ENCODE data around the gene ILK.

The ILK gene

DNA sequence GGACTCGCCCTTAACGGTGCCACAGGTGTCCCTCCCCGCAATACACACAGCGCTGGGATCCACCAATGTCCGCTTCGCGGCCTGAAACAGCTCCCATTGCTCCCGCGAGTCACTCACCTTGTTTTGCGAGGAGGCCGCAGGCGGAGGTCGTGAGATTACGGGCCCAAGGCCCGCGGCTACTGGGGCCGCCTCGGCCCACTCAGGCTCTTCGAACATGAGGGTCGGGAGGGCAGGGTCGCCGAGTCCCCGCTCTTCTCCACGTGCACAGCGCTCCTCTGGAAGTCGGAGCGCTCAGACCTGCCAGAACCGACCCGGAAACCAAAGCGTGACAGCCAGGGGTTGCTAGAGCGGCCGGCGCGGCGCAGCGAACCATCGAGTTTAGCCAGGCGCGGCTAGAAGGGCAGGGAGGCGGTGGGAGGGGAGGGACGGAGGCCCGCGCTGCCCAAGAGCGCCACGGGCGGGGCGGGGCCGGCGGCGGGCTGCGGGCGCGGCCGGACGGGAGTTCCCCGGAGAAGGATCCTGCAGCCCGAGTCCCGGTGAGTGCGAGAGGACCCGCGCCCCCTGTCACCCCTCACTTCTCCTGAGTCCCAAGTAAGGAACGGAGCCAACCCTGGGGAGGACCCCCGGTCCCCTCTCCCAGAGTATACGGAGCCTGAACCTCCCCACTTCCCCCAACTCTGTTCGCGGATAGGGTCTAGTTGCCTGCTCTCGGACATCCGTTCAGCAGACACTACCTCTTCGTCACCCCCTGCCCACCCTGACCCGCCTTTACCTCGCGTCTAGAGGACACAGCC lies at the start of gene ILK, which contains the start of gene RRP8:
TSS of gene ILK (plus strand) at position 488 of the 794 bp plus-strand sequence. CDS start 498 bp downstream, outside the sequence.
TSS of gene RRP8 (minus strand) at position 330 of the 794 bp plus-strand sequence. CDS start at position 216, 114 bp downstream.
- DNase-seq: peak; percentile 89

DNA sequence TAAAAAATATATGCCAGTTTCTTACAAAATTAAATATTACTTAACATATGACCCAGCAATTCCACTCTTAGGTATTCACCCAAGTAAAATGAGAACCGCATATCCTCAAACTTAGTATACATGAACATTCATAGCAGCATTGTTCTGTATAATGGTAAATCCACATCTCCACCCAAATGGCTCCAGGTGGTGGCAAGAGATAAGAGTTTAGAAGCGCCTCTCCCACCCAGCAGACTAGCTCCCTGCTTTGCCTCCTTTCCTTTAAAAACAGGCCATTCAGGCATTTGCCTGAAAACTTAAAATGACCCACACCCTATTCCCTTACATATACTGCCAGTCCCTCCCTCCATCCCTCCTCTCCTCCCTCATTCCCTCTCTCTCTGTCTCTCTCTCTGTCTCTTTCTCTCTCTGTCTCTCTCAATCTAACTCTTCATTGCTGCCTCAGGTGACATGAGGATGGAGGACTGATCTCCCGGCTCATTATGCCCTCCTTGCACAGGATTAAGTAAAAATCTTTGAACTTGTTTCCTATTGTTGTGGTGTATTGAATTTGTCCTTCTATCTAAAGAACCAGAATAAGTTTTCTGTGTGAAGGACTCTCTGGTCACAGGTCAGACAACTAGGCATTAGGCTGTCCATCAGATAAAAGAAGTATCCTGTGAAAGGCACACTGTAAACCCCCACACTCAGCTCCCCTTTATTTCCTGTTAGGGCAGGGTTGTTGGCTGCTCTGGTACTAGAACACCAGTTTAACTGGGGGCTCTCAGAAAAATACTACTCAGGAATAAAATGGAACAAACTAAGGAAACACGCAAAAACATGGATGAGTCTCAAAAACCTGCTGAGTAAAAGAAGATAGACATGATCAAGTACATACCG lies 48.5 kb upstream of the ILK start:
- no peak for DNase-seq

DNA sequence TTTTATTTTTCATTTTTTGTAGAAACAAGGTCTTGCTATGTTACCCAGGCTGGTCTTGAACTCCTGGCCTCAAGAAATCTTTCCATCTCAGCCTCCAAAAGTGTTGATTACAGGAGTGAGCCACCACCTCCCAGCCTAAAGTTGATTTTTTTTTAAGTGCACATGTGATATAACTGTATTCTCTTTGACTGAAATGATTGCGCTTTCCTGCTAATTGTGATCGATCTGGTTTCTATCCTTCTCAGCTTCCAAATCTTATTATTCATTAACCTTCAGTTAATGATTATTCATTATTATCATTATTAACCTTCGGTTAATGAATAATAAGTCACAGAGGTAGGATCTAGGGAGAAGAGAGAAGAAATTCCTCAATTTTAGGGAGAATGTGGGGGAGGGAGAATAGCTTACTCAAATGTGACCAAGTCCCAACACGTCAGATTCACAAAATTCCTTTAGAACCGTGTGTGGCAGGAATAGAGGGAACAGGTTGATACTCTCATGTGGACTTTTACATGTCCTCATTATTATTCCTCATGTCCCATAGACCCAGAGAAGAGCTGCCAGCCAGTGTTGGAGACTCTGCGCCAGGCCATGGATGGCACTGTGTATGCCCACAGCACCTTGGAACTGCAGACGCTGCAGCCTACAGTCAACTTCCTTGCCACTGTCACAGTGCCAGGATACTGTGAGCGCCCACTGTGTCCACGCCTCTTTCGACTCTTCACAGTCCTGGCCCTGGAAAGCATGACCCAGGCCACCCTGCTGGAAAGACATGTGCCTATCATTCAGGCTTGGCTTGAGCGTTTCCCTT lies 47.2 kb upstream of the ILK start:
- no peak for DNase-seq

DNA sequence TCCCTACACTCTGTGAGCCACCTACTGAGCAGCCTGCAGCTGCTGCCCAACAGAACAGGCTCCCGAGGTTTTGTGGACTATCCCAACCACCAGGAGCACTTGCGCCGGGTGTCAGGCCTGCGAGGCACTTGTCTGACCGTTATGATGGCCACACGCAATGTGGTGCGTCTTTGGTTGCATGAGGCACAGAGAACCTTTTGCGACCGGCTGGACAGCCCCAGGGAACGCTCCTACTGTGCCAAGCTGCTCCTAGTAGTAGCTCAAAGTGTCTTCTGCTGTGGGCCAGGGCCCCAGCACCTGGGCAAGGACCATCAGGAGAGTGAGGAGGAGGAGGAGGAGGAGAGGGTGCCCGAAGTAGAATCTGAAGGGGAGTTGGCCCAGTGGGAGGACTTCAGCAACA lies 46.5 kb upstream of the ILK start:
- DNase-seq: no peak

DNA sequence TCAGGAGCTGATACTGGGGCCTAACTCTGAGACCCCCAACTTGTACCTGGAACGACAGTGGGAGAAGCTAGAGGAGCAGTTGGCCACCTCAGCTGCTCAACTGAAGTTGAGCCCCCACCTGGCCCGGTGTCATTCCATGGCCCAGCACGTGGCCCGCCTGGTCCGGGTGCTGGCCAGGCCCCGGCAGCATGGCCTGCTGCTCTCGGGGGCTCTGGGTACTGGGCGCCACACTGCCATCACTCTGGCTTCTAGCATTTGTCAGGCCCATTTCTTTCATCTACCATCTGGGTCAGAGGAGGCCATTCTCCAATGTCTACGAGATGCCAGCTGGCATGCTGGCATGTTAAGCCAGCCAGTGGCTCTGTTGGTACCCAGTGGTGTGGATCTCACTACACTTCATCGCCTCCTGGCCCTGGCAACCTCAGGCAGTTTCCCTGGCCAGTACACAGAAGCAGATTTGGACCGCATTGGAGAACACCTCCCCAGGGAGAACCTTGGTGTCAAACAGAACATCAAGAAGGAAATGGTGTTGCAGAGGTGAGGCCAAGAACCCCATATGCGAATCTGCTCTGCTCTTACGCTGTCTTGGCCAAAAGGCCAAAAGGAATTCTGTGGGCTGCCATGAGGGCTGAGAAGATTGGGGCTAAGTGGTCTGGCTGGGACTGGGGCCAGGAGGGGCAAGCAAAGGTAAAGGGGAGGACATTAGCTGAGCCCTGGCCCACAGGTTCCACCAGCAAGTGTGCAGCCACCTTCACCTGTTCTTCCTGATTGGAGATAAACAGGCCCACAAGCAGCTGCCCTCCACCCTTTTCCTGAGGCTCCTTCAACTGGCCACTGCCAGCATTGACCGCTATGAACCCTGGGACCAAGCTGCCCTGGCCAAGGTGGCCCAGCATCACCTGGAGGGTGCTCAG lies 45.6 kb upstream of the ILK start:
- DNase-seq: no peak

DNA sequence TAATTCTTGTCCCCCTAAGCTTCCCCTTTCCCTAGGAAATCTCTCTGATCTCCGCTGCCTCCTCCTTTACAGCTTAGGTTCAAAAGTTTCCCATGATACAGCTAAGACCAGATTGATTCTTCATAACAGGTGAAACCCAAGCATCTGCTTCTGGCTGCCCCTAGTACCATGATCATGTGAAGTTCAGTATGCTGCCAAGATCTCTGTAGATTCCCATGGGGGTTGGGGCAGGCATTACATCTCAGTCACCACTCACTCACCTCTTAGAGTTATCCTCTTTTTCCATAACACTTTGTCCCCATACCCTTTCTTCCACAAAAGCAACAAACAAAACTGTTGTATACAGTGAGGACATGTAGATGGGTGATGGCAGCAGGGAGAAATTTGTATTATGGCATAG lies 44.2 kb upstream of the ILK start:
- DNase-seq: no peak

DNA sequence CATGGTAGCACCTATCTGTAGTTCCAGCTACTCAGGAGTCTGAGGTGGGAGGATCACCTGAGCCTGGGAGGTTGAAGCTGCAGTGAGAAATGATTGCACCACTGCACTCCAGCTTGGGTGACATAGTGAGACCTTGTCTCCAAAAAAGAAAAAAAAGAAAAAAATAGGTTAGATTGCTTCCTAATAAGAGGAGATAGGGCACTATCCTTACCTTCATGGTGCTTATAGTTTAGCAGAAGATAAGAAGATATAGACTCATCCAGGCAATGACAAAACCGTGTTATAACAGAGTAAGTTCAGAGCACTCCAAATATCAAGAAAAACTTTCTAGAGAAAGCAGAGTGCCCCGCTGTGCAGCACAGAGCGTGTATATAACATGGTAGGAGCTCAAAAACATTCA lies 42.3 kb upstream of the ILK start:
- DNase-seq: no peak

DNA sequence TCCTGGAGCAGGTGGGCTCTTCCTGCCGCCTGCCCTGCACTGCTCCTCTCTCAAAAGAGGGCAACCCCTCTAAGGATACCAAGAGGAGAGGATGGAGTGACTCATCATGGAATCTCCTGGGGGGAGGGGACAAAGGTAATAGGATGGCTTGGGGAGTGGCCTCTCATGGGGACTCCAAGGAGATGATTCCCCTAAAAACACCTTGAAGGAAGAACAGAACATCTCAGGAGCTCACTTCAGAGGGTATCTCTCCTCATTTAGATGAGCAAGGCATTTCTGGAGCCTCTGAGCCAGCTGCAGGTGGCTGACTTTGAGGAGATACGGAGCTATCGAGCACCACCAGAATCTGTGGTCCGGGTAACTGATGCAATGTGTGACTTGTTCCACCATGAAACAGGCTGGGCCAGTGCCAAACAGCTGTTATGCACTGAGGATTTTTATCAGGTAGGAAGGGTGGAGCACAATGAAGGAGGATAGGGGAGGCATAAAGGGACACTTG lies 40.4 kb upstream of the ILK start:
- DNase-seq: no peak

DNA sequence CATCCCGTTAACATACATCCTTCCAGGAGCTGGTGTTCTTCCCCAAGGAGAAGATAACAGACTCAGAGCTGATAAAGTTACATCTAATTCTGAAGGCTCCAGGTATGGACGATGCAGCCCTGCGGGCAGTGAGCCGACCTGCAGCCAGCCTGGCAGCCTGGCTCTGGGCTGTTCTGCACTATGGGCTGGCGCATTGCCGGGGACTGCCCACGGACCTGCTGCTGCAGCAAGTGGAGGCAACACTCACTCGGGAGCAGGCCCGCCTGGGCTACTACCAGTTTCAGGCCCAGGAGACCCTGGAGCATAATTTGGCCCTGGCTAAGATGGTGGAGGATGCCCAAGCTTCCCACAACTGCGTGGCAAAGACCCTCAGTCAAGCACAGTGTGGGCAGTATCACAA lies 39.9 kb upstream of the ILK start:
- no peak for DNase-seq

DNA sequence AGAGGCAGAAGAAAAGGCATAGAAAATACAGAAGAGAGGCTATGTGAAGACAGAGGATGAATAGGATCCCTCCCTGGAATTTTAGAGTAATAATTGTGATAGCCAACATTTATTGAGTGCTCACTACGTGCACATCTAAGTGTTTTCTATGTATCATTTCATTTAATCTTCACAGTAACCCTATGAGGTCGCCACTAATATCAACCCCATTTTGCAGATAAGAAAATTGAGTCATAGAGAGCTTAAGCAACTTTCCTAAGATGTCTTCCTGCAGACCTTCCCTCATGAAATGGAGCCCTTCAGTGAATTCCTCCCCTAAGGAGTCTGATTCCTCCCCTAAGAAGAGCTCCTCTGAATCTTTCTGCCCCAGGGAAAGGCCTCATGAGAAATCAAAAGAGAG lies 38.2 kb upstream of the ILK start:
- no peak for DNase-seq

DNA sequence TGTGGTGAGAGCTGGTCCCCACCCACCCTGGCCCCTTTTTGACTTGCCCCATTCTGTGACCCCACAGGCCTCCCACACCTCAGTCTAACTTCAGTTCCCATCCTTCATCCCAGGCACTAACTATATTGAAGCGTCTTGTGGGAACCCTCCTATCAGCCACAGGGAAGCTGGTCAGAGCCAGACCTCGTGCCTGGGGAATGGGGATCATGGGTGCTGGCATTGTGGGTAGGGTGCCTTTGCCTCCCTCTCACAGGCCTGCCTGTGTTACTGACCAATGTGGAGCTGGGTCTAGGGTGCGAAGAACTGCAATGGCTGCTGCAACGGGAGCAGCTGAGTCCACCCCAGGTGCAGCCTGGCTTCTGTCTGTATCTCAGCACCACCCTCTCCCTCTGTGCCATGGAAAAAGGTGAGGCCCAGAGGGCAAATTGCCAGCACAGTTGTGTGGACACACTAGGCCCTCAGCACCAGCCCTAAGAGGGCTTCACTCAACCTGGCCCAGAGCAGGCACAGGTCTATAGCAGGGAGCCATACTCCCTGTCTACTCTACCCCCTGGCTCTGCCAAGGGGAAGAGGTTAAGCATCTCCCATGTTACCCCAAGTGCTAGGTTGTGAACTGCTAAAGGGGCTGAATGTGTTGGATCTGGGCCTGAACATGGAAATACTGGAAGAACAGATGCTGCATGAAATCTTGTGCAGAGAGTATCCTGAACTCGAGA lies 37.4 kb upstream of the ILK start:
- DNase-seq: no peak

DNA sequence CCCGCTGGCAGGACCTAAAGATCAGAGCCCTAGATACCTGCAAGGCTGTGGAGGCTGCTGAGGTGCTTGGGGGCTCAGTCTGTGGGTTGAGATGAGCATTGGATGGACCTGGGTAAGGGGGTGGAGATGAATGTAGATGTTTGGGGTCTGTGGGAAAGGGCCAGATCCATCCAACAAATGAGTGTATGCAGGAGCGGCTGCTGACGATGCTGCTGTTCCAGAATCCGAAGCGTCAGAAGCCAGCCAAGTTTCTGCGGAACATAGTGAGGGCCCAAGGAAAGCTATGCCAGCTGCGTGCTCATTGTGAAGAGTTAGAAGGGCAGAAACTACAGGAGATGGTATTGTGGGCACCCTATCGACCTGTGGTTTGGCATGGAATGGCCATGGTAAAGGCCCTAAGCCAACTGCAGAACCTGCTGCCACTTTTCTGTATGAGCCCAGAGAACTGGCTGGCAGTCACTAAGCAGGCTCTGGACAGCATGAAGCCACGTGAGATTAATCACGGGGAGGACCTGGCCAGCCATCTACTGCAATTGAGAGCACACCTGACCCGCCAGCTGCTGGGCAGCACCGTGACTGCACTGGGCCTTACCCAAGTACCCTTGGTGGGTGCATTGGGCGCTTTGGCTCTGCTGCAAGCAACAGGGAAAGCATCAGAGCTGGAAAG lies 36.7 kb upstream of the ILK start:
- no peak for DNase-seq

DNA sequence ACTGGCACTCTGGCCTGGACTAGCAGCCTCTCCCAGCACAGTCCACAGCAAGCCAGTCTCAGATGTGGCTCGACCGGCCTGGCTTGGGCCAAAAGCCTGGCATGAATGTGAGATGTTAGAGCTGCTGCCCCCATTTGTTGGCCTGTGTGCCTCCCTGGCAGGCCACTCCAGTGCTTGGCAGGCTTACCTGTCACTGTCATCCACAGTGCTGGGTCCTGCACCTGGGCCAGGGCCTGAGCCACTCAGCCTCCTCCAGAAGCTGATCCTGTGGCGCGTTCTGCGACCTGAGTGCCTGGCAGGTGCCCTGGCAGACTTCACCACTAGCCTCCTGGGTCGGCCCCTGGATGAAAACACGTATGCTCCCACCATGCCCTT lies 36.2 kb upstream of the ILK start:
- no peak for DNase-seq

DNA sequence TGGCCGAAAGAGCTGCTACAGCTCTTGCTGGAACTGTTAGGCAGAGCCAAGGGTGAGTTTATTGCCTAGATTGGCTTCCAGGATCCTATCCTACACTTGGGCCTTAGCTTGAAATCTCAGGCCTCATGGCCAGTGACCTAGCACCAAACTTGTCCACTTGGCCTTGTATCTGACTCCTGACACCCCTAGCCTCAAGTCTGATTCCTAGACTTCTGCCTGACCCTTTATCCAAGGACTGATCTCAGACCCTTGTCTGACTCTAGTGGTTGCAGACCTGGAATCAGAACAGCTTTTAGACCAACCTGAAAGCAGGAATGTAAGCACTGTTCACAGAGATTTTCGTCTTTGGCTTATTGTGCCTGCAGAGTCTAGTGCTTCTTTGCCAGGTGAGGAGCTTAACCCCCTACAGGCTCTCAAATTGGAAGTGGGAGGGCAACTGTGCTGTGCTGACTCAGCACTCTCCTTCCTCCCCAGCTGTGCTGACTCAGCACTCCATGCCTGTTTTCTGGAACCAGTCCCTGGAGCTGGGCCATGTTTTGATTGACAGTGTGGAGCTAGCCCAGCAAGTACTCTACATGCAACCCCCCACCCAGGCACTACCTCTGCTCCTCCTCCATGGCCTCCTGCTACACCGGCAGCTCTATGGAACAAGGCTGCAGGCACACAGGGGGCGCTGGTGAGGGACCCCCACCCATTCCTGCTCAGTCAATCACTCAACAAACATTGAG lies 35.2 kb upstream of the ILK start:
- no peak for DNase-seq

DNA sequence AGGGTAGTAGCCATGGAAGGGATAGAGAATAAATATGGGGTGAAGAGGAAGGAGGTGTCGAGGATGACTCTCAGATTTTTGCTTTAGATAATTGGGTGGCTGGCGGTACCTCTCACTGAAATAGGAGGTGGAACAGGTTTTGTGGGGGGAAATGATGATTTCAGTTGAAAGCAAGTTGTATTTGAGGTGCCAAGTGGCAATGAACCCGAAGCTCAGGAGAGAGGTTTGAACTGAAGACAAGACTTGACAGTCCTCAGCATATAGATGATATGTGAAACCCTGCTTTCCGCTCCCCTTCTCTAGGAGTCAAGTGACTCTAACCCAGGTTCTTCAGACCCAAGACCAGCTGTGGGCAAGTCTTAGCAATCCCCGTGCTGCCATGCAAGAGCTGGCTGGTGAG lies 33.9 kb upstream of the ILK start:
- no peak for DNase-seq

DNA sequence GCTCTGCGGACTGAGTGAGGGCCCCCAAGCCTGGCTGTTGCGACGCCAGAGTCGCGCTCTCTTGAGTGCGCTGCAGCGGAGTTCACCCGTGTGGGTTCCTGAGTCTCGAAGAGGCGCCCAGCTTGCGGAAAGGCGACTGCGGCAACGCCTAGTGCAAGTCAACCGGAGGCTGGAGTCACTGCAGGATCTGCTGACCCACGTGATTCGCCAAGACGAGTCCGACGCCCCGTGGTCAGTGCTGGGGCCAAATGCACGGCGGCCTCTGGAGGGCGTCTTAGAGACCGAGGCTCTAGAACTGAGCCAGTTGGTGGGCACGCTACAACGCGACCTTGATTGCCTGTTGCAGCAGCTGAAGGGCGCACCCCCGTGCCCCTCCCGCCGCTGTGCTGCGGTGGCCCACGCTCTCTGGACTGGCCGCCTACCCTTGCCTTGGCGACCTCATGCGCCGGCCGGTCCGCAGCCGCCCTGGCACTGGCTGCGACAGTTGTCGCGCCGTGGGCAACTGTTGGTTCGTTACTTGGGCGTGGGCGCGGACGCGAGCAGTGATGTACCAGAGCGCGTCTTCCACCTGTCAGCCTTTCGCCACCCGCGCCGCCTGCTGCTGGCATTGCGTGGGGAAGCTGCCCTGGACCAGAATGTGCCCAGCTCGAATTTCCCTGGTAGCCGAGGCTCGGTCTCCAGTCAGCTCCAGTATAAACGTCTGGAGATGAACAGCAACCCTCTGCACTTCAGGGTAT lies 32.7 kb upstream of the ILK start:
- DNase-seq: no peak

DNA sequence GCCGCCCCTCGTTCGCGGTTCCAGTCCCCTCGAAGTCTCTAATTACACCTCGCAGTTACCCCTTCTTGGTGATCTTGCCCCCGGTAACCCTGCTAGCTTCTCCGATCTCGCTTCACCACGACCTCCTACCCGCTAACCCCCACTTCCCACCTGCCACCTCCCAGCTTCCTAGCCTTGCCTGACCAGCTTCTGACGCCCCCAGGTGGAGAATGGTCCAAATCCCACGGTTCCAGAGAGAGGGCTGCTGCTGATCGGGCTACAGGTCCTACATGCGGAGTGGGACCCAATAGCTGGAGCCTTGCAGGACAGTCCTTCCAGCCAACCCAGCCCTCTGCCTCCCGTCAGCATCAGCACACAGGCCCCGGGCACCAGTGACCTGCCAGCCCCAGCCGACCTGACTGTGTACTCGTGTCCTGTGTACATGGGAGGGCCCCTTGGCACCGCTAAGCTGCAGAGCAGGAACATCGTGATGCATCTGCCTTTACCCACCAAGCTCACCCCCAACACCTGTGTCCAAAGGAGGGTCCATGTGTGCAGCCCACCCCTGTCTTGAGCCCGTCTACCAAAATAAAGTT lies 32.1 kb upstream of the ILK start:
- DNase-seq: no peak

DNA sequence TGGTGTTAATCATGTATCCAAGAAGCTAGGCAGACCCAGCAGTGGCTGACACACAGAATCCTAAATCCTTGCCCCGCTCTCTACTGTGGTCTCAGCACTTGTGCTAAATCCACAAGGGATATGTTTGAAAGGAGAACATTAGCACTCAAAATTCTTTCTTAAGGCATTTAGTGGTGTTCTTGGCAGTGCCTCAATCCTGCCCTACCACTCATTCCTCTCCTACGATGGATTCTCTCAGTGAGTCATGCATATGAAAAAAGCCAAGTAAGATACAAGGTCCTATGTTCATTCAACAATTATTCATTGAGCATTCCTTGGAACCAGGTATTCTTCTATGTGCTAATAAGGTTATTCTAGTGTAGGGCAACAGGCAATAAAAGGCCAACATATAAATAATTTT lies 31.4 kb upstream of the ILK start:
- DNase-seq: no peak

Measured in CD4-positive, alpha-beta T cell treated with Interleukin-15 for 1 hour (primary cell).